AG08395 (cell line): ENCODE measurements around the gene TROAP.
"Not testable (repeated sequence)": the region's sequence is repeated elsewhere in the genome, so short reads cannot be mapped to it uniquely, and the experiment has no call there.

Experiments used
- DNase-seq: peaks from one replicate; pipeline ENCODE4 v3.0.0; 2012; ENCODE audit warnings: mixed read lengths, low spot score

Gene TROAP

DNA sequence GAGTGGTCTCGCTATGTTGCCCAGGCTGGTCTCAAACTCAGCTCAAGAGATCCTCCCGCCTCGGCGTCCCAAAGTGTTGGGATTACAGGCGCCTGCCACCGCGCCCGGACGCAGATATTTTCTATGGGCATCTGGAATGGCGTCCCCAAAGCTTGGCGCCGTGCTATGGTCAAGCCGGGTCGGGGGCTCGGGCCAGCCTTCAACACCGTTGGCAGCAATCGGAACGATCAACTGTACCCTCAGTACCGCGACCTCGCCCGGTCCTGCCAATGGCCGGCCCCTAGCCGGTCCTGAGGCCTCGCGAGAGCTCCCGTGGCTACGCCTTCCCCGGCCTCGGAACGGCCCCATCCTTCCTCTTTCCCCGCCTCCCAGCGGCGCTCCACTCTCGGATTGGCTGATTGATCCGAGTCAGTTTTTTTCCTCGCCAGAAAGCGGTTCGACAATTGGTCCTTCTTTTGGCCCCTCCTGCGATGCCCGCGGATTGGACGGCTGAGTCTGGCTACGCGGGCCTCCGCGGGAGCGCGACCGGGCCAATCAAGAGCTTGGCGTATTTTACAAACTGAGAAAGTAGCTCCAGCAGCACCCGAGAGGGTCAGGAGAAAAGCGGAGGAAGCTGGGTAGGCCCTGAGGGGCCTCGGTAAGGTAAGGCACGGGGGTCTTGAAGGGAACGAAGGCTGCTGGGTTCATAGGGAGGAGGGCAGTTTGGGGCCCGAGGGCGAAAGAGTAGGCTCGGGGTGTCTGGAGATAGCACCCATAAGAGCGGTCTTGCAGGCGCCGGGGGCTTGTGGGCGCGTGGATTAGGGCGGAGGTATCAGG lies at the start of gene TROAP:
TSS of gene TROAP (plus strand) at position 548 of the 816 bp plus-strand sequence. CDS start 354 bp downstream, outside the sequence.
- DNase-seq = peak; percentile 100

DNA sequence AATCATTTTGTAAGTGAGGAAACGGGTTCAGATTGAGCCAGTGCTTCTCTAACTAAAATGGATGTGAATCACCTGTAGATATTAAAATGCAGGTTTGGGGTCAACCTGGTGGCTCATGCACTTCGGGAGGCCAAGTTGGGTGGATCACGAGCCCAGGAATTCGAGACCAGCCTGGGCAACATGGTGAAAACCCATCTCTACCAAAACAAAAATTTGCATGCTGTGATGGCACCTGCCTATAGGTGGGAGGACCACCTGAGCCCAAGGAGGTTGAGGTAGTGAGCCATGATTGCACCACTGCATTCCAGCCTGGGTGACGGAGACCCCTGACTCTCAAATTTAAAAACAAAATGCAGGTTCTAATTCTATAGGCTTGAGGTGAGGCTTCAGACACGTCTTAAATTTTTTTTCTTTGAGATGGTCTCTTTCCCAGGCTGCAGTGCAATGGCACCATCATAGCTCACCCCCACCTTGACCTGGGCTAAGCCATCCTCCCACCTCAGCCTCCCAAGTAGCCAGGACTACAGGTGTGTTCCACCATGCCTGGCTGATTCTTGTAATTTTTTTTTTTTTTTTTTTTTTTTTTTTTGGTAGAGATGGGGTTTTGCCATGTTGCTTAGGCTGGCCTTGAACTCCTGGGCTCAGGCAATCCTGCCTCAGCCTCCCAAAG lies 49.2 kb upstream of the TROAP start:
- DNase-seq = no peak

DNA sequence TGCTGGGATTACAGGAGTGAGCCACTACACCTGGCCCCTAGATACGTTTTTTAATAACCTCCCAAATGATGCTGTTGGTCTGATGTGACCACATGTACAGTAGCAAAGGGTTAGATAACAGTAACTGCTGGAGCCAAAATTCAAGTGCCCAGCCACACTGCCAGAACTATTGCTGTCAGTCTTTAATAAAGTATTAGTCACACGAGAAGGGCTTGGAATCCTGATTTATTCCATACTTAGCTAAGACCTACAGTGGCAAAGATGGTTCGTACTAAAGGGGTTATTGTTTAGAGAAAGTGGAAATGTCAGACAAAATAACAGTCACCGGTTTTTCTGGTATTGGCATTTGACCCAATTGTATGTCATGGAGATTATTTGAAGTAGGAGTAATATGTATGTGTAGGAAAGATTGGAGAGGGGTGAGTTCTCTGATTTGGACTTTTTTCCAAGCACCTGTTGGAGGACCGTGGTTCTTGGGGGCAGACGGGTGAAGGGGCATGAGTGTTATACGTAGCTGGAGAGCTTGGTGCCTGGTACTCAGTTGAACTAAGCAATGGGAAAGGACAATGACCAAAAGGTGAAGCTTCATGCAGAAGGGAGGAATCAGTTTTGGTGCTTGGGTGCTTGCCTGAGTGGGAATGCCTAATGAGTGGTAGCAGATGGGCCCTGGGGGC lies 48.5 kb upstream of the TROAP start:
- DNase-seq = no peak

- no peak for DNase-seq
Observed at GRCh38 chr12:49276304-49277290, 46.5 kb upstream of the TROAP start.

DNA sequence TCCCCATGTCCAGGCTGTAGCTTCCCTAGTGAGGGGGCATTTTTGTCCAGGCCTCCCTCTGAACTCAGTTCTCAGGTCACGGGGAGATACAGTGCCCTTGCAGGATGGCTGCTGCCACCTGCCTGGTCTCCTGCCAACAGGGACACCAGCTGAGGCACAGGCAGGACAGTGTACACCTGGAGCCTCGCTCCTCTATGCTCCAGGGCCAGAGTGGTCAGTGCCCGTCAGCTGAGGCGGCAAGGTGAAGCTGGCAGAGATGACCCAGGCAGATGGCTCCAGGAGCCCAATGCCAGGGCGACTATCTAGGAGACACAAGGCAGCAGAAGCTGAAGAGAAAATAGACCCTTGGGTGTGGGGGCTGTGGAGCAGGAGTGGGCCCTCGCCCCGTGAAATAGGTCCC lies 45.6 kb upstream of the TROAP start:
- no peak for DNase-seq

GRCh38 chr12:49279706-49280159 lies 43.3 kb upstream of the TROAP start:
- no peak for DNase-seq

GRCh38 chr12:49280545-49280944 lies 42.5 kb upstream of the TROAP start:
- DNase-seq = not testable (repeated sequence)

GRCh38 chr12:49282302-49282701 lies 40.8 kb upstream of the TROAP start:
- no peak for DNase-seq

DNA sequence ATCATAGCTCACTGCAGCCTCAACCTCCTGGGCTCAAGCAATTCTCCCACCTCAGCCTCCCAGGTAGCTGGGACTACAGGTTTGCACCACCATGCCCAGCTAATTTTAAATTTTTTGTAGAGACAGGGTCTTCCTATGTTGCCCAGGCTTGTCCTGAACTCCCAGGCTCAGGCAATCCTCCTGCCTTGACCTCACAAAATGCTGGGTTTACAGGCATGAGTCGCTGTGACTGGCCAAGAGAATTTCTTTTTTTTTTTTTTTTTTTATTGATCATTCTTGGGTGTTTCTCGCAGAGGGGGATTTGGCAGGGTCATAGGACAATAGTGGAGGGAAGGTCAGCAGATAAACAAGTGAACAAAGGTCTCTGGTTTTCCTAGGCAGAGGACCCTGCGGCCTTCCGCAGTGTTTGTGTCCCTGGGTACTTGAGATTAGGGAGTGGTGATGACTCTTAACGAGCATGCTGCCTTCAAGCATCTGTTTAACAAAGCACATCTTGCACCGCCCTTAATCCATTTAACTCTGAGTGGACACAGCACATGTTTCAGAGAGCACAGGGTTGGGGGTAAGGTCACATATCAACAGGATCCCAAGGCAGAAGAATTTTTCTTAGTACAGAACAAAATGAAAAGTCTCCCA lies 40.2 kb upstream of the TROAP start:
- not testable (repeated sequence) for DNase-seq

DNA sequence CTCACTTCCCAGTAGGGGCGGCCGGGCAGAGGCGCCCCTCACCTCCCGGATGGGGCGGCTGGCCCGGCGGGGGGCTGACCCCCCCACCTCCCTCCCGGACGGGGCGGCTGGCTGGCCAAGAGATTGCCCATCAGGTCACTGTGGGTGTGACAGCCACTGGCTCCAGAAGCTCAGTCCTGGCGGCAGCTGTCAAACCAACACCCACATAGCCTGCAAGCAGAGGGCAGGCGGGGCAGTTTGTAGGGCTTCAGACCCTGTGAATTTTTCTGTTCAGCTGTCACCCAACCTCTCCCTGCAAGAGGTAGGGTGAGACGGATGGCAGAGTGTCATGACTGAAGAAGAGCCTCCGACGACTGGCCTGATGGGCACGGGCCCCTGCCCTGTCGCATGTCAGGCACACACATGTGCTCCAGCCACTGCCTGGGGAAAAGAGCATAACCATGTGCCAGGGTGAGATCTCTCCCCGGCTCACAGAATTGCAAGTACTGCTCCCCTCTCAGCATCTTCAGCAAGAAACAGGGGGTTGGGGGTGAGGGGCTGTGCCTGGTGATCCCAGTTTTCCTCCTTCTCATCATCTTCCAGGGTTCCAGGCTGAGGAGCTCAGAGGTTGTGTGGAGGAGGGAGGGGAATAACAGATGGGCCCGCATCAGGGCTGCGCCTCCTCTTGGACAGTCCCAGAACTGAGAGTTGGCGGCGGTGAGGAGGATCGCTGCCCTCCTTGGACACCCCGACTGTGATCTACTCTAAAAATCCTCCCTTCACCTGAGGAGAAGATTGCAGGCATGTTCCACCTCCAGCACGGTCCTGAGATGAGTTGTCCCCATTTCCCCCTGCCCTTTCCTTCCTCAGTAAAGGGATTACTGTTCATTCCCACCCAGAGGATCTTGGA lies 39.3 kb upstream of the TROAP start:
- no peak for DNase-seq

GRCh38 chr12:49284672-49285071 lies 38.4 kb upstream of the TROAP start:
- DNase-seq = no peak

DNA sequence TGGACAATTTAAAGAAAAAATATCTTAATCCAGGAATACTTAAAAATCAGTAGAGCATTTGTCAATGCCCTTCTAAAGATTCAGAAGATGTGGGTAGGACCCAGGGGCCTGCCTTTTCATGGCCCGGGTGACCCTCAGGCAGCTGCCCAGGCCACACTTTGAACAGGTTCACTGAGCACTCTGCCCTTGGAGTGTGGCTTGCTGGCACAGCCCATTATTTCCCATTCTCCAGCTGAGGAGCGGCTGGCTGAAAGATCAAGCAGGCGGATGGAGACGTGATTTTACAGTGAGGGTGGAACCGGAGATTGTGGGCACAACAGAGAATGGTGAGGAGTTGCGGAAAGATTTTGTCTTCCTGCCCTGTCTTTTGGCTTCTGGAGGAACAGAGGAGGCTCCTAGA lies 35.2 kb upstream of the TROAP start:
- no peak for DNase-seq

DNA sequence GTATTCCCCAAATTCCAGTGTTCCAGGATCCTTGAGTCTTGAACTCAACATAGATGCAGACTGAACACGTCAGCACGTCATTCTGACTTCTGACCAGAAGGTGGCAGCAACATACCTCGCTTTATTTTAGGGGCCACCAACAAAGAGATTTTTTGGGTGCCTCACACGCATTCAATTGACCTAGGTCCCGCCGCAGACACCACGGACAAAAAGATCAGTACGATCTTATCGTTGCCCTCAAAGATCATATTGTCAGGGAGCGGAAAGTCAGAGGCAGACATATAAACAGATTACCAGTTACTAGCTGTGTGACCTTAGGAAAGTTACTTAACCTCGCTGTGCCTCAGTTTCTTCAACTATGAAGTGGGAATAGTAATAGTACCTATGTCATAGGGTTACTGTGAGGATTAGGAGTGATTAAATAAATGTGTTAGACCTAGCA lies 34.6 kb upstream of the TROAP start:
- peak; percentile 78 for DNase-seq

DNA sequence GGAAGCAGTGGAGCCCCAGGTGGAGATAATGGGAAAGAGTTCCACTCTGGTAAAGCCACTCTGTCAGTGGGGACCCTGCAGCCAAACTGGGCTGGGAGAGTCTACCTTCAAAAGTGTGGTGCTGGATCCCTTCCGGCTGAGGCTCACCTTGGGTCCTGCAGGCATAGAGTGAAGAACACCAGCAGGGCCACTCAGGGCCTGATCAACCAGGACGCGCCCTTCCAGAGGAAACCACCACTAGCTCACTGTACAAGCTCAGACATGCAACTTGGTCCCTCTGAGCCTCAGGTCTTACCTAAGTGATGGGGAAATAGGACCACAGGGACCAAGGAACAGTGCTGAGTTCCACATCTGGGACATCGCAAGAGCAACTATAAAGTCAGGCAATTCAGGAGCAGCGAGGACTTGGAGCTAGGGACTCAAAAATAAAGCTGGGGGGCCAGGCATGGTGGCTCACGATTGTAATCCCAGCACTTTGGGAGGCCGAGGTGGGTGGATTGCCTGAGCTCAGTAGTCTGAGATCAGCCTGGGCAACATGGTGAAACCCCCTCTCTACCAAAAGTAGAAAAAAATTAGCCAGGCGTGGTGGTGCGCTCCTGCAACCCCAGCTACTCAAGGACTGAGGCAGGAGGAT lies 34.0 kb upstream of the TROAP start:
- no peak for DNase-seq

DNA sequence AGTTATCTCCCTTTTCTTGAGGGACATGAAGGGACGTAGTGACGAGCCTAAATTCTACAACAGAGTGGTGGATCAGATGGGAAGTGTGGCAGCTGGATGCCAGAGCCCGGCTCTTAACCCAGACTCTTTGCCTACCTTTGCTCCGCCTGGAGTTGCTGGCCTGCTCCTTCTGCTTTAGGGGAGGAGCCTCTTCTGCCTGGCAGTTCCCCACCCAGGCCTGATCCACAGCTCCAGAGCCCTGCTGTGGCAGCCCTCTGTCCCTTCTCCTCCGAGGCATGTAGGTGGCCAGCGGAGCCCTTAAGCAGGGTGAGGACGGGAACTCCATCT lies 30.4 kb upstream of the TROAP start:
- DNase-seq = no peak

GRCh38 chr12:49293056-49293956 lies 29.7 kb upstream of the TROAP start:
- no peak for DNase-seq

DNA sequence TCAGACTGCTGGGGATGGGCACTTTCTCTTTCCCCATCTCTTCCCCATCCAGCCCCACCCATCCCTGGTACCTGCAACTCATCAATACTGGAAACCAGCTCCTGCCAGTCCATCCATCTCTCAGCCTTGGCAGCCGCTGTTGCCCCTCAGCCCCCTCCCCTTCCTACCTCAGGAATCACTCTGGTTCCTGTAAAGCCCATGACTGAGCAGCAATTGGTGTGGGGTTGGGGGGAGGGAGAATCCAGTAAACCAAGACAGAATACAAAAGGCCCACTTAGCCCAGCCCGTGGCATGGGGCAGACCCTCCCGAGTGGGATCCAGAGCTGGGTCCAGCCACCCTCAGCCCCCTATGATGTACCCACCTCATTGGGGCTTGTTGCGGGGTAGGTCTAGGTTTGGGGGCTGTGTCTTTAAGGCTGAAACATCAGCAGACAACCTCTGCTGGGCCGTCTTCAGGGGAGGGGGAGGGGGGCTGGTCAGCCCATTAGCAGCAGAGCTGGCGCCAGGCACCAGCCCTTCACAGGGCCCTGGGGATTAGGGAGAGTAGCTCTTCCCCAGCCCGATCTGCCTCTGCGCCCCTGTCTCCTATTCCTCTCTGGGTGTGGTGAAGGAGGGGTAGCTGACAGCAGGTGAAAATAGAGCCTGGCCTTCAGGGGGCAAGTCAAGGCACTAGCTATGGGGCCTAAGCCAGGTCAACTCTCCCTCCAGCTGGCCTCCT lies 28.8 kb upstream of the TROAP start:
- no peak for DNase-seq

DNA sequence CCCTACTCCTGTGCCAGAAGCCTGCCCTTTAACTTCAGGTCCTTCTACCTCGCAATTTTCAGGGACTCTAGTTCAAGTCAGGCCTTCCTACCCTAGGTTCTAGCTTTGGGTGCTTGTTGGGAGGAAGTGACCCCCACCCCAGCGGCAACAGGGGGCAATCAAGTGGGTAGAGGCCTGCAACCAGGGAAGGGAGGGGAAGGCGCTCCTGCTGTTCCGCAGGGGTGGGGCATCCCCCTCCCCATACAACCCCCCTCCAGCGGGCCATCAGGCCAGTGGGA lies 28.3 kb upstream of the TROAP start:
- DNase-seq = no peak
